ENCODE results near the gene EPB41. TPM values are rescaled to one million over a fixed set of nuclear protein-coding genes. Genes with fewer than 3 reads are reported as not detected.

The EPB41 gene
- total RNA-seq, 1 experiment from 2014 or later, result 41.7 TPM

DNA sequence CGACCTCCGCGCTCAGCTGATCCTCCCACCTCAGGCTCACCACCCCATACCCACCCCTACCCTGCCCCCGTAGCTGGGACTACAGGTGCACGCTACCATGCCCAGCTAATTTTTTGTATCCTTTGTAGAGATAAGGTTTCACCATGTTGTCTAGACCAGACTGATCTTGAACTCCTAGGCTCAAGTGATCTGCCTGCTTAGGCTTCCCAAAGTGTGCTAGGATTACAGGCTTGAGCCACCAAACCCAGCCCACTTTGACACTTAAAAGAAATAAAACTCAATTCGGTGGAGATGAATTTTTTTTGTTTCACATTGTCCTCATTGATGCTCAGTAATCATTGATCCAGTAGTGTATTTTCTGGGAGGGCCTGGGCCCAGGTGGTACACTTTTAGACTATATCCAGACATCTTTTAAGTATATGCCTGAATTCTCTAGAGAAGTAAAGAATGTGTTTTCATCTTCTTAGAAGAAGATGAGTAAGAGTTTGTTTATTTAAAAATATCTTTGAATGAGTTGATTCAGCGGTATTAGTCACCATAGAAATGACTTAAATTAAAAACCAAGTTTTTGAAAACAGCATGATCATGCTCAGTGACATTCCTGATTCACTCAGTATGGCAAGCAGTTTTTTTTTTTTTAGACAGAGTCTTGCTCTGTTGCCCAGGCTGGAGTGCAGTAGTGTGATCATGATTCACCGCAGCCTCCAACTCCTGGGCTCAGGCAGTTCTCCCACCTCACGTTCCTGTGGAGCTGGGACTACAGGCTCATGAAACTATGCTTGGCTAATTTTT is 57.8 kb downstream of the EPB41 start:
- H3K27ac ChIP-seq (ENCODE audit: low read depth, low read length), result peak overlapping the region; percentile 82
- no peaks in the 10 kb centered on the region for H3K27me3 ChIP-seq (ENCODE audit: insufficient read depth, low read length)
- H3K9me2 ChIP-seq (ENCODE audit: insufficient read depth), result no peaks in the 10 kb centered on the region
- H3K4me3 ChIP-seq (replicated peaks in 1 of 2; ENCODE audit: low read depth in 1 of 2, low read length in 2 of 2), result peak overlapping the region in 1 of 2 experiments; percentile 22; a peak in 2 of 4 replicates
- H3K79me2 ChIP-seq (ENCODE audit: insufficient read depth, low read length), result no peaks in the 10 kb centered on the region
- RAD21 ChIA-PET (ENCODE audit: low non-redundant PET in 1 of 2, low total read pairs in 2 of 2, uncharacterized antibody in 2 of 2, unreplicated experiment in 2 of 2), result no interaction called here
- POLR2A ChIA-PET, result no interaction called here
- no peak overlapping the region for H2AFZ ChIP-seq (ENCODE audit: low read depth, low read length, poor library complexity, severe bottlenecking)
- ATAC-seq (peak; percentile 90), DNase-seq (ENCODE audit: low read depth, low spot score) (peak; percentile 66)
- no TSS peak for BruUV-seq (replicated peaks)
- CTCF ChIA-PET, result interaction anchor here (1.1 kb wide), 1 partner anchor 90 kb away, joined by 3 read pairs; no protein-coding TSS in a partner anchor
- no peaks in the 10 kb centered on the region for H3K9me3 ChIP-seq (ENCODE audit: control insufficient read depth in 1 of 2, insufficient read depth in 1 of 2, low read depth in 1 of 2, low read length in 2 of 2)
- no peaks in the 10 kb centered on the region for H3K36me3 ChIP-seq (ENCODE audit: control insufficient read depth in 1 of 2, insufficient read depth in 2 of 2, low read length in 2 of 2)
- intact Hi-C loops (cut with micrococcal nuclease), result no loop called here
- peak overlapping the region; percentile 64 for H3K4me2 ChIP-seq (ENCODE audit: low read length)
- peaks cover 47 to 54% of the 10 kb centered on the region in 2 experiments for H3K4me1 ChIP-seq (ENCODE audit: control insufficient read depth in 1 of 2, insufficient read depth in 2 of 2, low read length in 2 of 2)
- H4K20me1 ChIP-seq (ENCODE audit: insufficient read depth), result no peaks in the 10 kb centered on the region
- peak overlapping the region; percentile 38 for H3K9ac ChIP-seq (ENCODE audit: low read length)
- TF ChIP-seq FOSL1 (IDR thresholded peaks at IDR 0.05; ENCODE audit: low read depth) (peak; percentile 89), SIN3A (IDR thresholded peaks at IDR 0.05; ENCODE audit: low read depth) (peak; percentile 64; the same call in 1 of the 2 replicates), CBX3 (IDR thresholded peaks at IDR 0.05; ENCODE audit: low read depth) (peak; percentile 83), EZH2 (IDR thresholded peaks at IDR 0.05) (no peak), CEBPB (IDR thresholded peaks at IDR 0.05; ENCODE audit: low read depth) (peak; percentile 41; the same call in 1 of the 2 replicates), ZNF274 (IDR thresholded peaks at IDR 0.05; ENCODE audit: low read depth, low read length) (no peak), POLR2A (IDR thresholded peaks at IDR 0.05; ENCODE audit: borderline replicate concordance, extremely low read depth, insufficient read depth, insufficient read length) (no peak), POLR2AphosphoS5 (IDR thresholded peaks at IDR 0.05; ENCODE audit: low read depth, low read length) (no peak), TCF7L2 (IDR thresholded peaks at IDR 0.05; ENCODE audit: borderline replicate concordance, extremely low read depth, insufficient read depth, insufficient read length) (no peak), SRF (IDR thresholded peaks at IDR 0.05; ENCODE audit: low read depth) (peak; percentile 47; the same call in 1 of the 2 replicates), JUND (IDR thresholded peaks at IDR 0.05) (peak; percentile 79), RAD21 (IDR thresholded peaks at IDR 0.05; ENCODE audit: low read depth) (0 out of 2 replicates have a peak, but pooled peaks have one; percentile 25), EZH2phosphoT487 (IDR thresholded peaks at IDR 0.05; ENCODE audit: borderline replicate concordance) (no peak), YY1 (IDR thresholded peaks at IDR 0.05; ENCODE audit: extremely low read depth, insufficient replicate concordance, low read depth, low read length) (no peak)
- TF ChIP-seq, protein P1, sequence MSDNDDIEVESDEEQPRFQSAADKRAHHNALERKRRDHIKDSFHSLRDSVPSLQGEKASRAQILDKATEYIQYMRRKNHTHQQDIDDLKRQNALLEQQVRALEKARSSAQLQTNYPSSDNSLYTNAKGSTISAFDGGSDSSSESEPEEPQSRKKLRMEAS (IDR thresholded peaks at IDR 0.05), result peak; percentile 62
- TF ChIP-seq, protein P2, sequence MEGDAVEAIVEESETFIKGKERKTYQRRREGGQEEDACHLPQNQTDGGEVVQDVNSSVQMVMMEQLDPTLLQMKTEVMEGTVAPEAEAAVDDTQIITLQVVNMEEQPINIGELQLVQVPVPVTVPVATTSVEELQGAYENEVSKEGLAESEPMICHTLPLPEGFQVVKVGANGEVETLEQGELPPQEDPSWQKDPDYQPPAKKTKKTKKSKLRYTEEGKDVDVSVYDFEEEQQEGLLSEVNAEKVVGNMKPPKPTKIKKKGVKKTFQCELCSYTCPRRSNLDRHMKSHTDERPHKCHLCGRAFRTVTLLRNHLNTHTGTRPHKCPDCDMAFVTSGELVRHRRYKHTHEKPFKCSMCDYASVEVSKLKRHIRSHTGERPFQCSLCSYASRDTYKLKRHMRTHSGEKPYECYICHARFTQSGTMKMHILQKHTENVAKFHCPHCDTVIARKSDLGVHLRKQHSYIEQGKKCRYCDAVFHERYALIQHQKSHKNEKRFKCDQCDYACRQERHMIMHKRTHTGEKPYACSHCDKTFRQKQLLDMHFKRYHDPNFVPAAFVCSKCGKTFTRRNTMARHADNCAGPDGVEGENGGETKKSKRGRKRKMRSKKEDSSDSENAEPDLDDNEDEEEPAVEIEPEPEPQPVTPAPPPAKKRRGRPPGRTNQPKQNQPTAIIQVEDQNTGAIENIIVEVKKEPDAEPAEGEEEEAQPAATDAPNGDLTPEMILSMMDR (IDR thresholded peaks at IDR 0.05 in 2 of 3, conservative IDR thresholded peaks at IDR 0.05 in 1 of 3; ENCODE audit: borderline replicate concordance in 1 of 3, insufficient read depth in 1 of 3, low read depth in 2 of 3, low read length in 2 of 3), result no peak
- TF ChIP-seq, protein P3, sequence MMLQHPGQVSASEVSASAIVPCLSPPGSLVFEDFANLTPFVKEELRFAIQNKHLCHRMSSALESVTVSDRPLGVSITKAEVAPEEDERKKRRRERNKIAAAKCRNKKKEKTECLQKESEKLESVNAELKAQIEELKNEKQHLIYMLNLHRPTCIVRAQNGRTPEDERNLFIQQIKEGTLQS (IDR thresholded peaks at IDR 0.05), result no peak
- TF ChIP-seq, protein P4, sequence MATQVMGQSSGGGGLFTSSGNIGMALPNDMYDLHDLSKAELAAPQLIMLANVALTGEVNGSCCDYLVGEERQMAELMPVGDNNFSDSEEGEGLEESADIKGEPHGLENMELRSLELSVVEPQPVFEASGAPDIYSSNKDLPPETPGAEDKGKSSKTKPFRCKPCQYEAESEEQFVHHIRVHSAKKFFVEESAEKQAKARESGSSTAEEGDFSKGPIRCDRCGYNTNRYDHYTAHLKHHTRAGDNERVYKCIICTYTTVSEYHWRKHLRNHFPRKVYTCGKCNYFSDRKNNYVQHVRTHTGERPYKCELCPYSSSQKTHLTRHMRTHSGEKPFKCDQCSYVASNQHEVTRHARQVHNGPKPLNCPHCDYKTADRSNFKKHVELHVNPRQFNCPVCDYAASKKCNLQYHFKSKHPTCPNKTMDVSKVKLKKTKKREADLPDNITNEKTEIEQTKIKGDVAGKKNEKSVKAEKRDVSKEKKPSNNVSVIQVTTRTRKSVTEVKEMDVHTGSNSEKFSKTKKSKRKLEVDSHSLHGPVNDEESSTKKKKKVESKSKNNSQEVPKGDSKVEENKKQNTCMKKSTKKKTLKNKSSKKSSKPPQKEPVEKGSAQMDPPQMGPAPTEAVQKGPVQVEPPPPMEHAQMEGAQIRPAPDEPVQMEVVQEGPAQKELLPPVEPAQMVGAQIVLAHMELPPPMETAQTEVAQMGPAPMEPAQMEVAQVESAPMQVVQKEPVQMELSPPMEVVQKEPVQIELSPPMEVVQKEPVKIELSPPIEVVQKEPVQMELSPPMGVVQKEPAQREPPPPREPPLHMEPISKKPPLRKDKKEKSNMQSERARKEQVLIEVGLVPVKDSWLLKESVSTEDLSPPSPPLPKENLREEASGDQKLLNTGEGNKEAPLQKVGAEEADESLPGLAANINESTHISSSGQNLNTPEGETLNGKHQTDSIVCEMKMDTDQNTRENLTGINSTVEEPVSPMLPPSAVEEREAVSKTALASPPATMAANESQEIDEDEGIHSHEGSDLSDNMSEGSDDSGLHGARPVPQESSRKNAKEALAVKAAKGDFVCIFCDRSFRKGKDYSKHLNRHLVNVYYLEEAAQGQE (IDR thresholded peaks at IDR 0.05; ENCODE audit: low read depth), result no peak
